Measurements from ENCODE around the gene SMPD2. TPM values are rescaled to one million over a fixed set of nuclear protein-coding genes. Genes with fewer than 3 reads are reported as not detected.

The SMPD2 gene
- total and polyA plus RNA-seq, 9 of the 15 experiments (the other 6 are each of a cell fraction or from before 2014, with no cell fraction given): 0.13 to 21.8 (median 18.3) TPM

- no peak for TF ChIP-seq FOXA1 (IDR thresholded peaks at IDR 0.05; ENCODE audit: borderline replicate concordance)
- TF ChIP-seq RBM34 (IDR thresholded peaks at IDR 0.05; ENCODE audit: borderline replicate concordance, insufficient read depth, low read length): no peak
- TF ChIP-seq CC2D1A (IDR thresholded peaks at IDR 0.05): no peak
Observed at GRCh38 chr6:109474995-109475394, 34.5 kb downstream of the SMPD2 start (continued).

- no peak overlapping the region for H3K9ac ChIP-seq (ENCODE audit: insufficient read depth in 1 of 2, low read depth in 2 of 2, low read length in 2 of 2)
- H3K9me1 ChIP-seq (ENCODE audit: control insufficient read depth, insufficient read depth, low read length): peaks cover 3% of the 10 kb centered on the region
- no peaks in the 10 kb centered on the region for H3K27me3 ChIP-seq (ENCODE audit: control insufficient read depth in 2 of 2, insufficient read depth in 2 of 2, low read length in 2 of 2)
- no peak for DNase-seq (ENCODE audit: extremely low read depth in 1 of 4, low spot score in 3 of 4)
- peaks cover 43% of the 10 kb centered on the region for H3K79me2 ChIP-seq (ENCODE audit: control insufficient read depth, insufficient read depth, low read length)
- no peak overlapping the region for H3K4me2 ChIP-seq (ENCODE audit: insufficient read depth, low read length)
- H3K27ac ChIP-seq (ENCODE audit: extremely low read depth, low read depth, low read length): no peak overlapping the region
- no peaks in the 10 kb centered on the region for H3K9me3 ChIP-seq (replicated peaks; ENCODE audit: control insufficient read depth, insufficient read depth, low read depth, low read length)
- POLR2A ChIA-PET: no interaction called here
- FAIRE-seq: no peak
- in situ Hi-C loops (cut with MboI): no loop called here
- H3K4me3 ChIP-seq: no peak overlapping the region
- intact Hi-C loops (cut with micrococcal nuclease): no loop called here
- no TSS peak for BruUV-seq (replicated peaks)
- WGBS (ENCODE audit: insufficient coverage, low coverage, missing lambda C conversion rate): 100% methylated on average over 1 of the region's 2 CpGs
- H3K4me1 ChIP-seq (replicated peaks in 1 of 2; ENCODE audit: control insufficient read depth in 2 of 2, insufficient read depth in 2 of 2, low read length in 2 of 2): peaks cover 6 to 20% of the 10 kb centered on the region in 2 experiments; a peak in 4 of 5 replicates
- CTCF ChIA-PET (ENCODE audit: low intra/inter-chr PET ratio): no interaction called here
- 0 out of 2 replicates have a peak, but pooled peaks cover 3% of the 10 kb centered on the region for H4K20me1 ChIP-seq (replicated peaks; ENCODE audit: control insufficient read depth, insufficient read depth, low read length)
- no peak overlapping the region for H2AFZ ChIP-seq (ENCODE audit: low read depth, low read length)
- ATAC-seq: no peak
- H3K36me3 ChIP-seq (ENCODE audit: control insufficient read depth, insufficient read depth, low read length): peaks cover 90% of the 10 kb centered on the region
- TF ChIP-seq MGA (IDR thresholded peaks at IDR 0.05): no peak
- no peak for TF ChIP-seq SRSF9 (IDR thresholded peaks at IDR 0.05; ENCODE audit: borderline replicate concordance, low read depth, low read length)
- TF ChIP-seq XRCC3 (IDR thresholded peaks at IDR 0.05): no peak
- no peak for TF ChIP-seq SUPT5H (IDR thresholded peaks at IDR 0.05)
- no peak for TF ChIP-seq ZC3H4 (CRISPR knock-in tag; IDR thresholded peaks at IDR 0.05; ENCODE audit: borderline replicate concordance)
- no peak for TF ChIP-seq TBL1XR1 (IDR thresholded peaks at IDR 0.05; ENCODE audit: low read length in 2 of 2)
- TF ChIP-seq MNT (conservative IDR thresholded peaks at IDR 0.05): no peak
Observed at GRCh38 chr6:109475625-109476024, 35.1 kb downstream of the SMPD2 start.
